Esophagus muscularis mucosa (tissue), 4 donors: Measurements from ENCODE around the gene SRP14. TPM values are rescaled to one million over a fixed set of nuclear protein-coding genes. Genes with fewer than 3 reads are reported as not detected.
"Not testable (repeated sequence)": the region's sequence is repeated elsewhere in the genome, so short reads cannot be mapped to it uniquely, and the experiment has no call there.

Source experiments
- DNase-seq: peaks from one replicate; pipeline ENCODE4 v3.0.0-alpha.2; 2017; ENCODE audit errors: extremely low spot score
- H3K27ac ChIP-seq, 4 donors: fragments of 200-600 bp; sonication (generic); replicated peaks in 1 of 4; 1 replicate in 3 of 4; 2 replicates in 1 of 4; pipeline ENCODE4 v1.5.1; 2016 to 2019; ENCODE audit warnings: mild to moderate bottlenecking in 1 of 4
- H3K27me3 ChIP-seq, 4 donors: fragments of 200-600 bp; sonication (generic); one replicate each; pipeline versions ENCODE4 v1.5.1 to v1.6.0; 2016 to 2019
- H3K36me3 ChIP-seq, 4 donors: fragments of 200-600 bp; sonication (generic); one replicate each; pipeline ENCODE4 v1.5.1; 2016 to 2019
- H3K4me1 ChIP-seq, 4 donors: fragments of 200-600 bp; sonication (generic); one replicate each; pipeline ENCODE4 v1.5.1; 2016 to 2019
- H3K4me3 ChIP-seq, 4 donors: fragments of 200-600 bp; sonication (generic); 1 replicate in 2 of 4; 2 replicates in 2 of 4; pipeline ENCODE4 v1.5.1; 2016 to 2019; ENCODE audit warnings: mild to moderate bottlenecking in 4 of 4, moderate library complexity in 1 of 4
- H3K9me3 ChIP-seq, 4 donors: fragments of 200-600 bp; sonication (generic); 1 replicate in 3 of 4; 2 replicates in 1 of 4; pipeline ENCODE4 v1.5.1; 2016 to 2019
- EP300 ChIP-seq: sonication (generic); formaldehyde crosslinking; IDR thresholded peaks from one replicate; pipeline ENCODE4 v1.6.1; 2017; ENCODE audit warnings: antibody characterized with exemption
- POLR2A ChIP-seq: fragments of 450-650 bp; IDR thresholded peaks from one replicate; pipeline ENCODE4 v1.6.1; 2017; ENCODE audit warnings: antibody characterized with exemption, moderate library complexity, mild to moderate bottlenecking, low read depth
- POLR2AphosphoS5 ChIP-seq, 2 donors: sonication (generic); formaldehyde crosslinking; IDR thresholded peaks; one replicate each; pipeline ENCODE4 v1.6.1; 2017; ENCODE audit warnings: antibody characterized with exemption in 2 of 2
- WGBS: methylation state at CpG from one replicate; pipeline ENCODE4 v1.1.5; 2018; 5-methylcytosine and 5-hydroxymethylcytosine counted together
- intact Hi-C: fragments of 100-400 bp; cut with DNase I; formaldehyde crosslinking; loops from one replicate; pipeline ENCODE4 v1.15.1; 2023
- total RNA-seq, 4 donors: library from RNA; depleted of rRNA; stranded (reverse); fragments of >200 nt; gene quantifications; one replicate each; pipeline versions ENCODE4 v1.1.0 to v1.2.1, GENCODE V29; 2016
- TF ChIP-seq, protein P1 (sequence below), 3 experiments: fragments of 200-600 bp in 2 of 3; fragments of 450-650 bp in 1 of 3; sonication (generic) in 2 of 3; IDR thresholded peaks; one replicate each; pipeline ENCODE4 v1.5.1; 2017 to 2019; ENCODE audit warnings: antibody characterized with exemption in 3 of 3, mild to moderate bottlenecking in 2 of 3, moderate library complexity in 1 of 3

The SRP14 gene
- total RNA-seq, 4 donors from 2014 or later: 262 to 412 (median 301) TPM

DNA sequence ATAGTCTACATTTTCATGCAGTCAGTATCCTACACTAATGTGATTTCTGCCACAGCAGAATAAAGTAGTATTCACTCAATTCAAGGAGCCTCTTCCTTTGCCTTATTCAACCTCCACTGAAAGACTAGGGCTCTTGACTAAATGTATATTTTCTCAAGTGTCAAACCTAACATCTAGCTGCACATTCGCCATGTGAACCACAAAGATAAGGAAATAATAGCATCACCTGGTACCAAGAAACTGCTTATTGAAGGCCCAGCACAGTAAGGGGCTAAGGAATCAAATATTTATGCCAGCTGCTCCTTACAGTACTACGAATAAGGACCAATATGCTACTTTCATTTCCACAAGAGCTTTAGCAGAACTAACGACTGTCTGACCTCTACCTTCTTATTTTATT lies 1.3 kb downstream of the SRP14 start:
- no peak for TF ChIP-seq EP300
- peak overlapping the region; percentile 92 to 95 (median 94) for H3K27ac ChIP-seq
- DNase-seq: no peak
- H3K36me3 ChIP-seq: peaks cover 25 to 52% (median 43%) of the 10 kb centered on the region in 4 donors
- peaks cover 29 to 39% (median 32%) of the 10 kb centered on the region in 4 donors for H3K4me1 ChIP-seq
- H3K9me3 ChIP-seq: no peaks in the 10 kb centered on the region
- no peaks in the 10 kb centered on the region for H3K27me3 ChIP-seq
- H3K4me3 ChIP-seq: peak overlapping the region; percentile 78 to 82 (median 78)
- intact Hi-C loops: loop anchor here (2.0 kb wide), 1 partner anchor 69 kb away; no protein-coding TSS in a partner anchor
- WGBS: 31% methylated on average over 3 of the region's 3 CpGs

DNA sequence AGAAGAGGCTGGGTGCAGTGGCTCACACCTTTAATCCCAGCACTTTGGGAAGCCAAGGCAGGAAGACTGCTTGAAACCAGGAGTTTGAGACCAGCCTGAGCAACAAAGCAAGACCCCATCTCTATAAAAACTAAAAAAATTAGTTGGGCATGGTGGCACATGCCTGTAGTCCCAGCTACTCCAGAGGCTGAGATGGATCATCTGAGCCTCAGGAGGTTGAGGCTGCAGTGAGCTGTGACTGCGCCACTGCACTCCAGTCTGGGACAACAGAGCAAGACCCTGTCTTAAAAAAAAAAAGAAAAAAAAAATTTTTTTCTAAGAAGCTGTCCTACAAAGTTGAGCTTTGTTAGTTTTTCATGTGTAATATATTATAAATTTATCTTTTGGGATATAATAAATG lies 3.8 kb downstream of the SRP14 start:
- 88% methylated on average over 1 of the region's 1 CpG for WGBS
- H3K27me3 ChIP-seq, DNase-seq, H3K4me3 ChIP-seq, H3K27ac ChIP-seq, H3K9me3 ChIP-seq, intact Hi-C loops: not testable (repeated sequence)
- H3K36me3 ChIP-seq: peaks cover 35 to 75% (median 68%) of the 10 kb centered on the region in 4 donors
- H3K4me1 ChIP-seq: peaks cover 29 to 52% (median 34%) of the 10 kb centered on the region in 4 donors

DNA sequence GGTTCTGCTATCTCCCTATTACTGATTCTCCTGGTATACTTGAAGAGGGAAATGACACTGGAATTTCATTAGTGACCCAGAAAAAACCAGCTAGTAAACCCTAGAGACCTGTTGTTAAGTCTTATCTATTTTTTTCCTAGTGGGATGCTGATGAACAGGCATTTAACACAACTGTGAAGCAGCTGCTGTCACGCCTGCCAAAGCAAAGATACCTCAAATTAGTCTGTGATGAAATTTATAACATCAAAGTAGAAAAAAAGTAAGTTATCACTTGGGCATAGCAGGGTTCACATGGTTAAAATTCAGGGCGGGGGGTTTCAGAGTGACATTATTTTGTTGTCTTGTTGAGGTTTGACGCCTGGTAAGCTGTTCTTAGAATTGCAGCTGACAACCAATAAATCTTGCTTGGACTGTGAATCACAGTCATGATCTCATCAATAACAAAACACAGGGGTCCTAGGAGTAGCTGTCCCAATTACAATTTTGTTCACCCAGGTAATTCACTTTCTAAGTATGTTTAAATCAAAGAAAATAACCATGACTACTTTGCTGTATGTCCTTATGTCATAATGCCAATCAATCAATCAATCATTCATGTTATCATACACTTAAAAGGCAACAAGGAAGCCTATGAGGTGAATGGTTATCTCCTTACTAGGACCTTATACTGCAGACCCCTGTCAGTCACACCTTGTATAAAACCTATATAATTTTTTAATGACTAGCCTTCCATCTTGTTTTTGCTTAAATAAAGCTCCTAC lies 4.6 kb downstream of the SRP14 start:
- no peak overlapping the region for H3K27ac ChIP-seq
- H3K4me3 ChIP-seq: no peak overlapping the region
- H3K36me3 ChIP-seq: peaks cover 43 to 82% (median 75%) of the 10 kb centered on the region in 4 donors
- DNase-seq: no peak
- peaks cover 23 to 49% (median 28%) of the 10 kb centered on the region in 4 donors for H3K4me1 ChIP-seq
- no peaks in the 10 kb centered on the region for H3K9me3 ChIP-seq
- 66% methylated on average over 3 of the region's 3 CpGs for WGBS
- no peaks in the 10 kb centered on the region for H3K27me3 ChIP-seq
- TF ChIP-seq POLR2A: no peak
- TF ChIP-seq, protein P1, sequence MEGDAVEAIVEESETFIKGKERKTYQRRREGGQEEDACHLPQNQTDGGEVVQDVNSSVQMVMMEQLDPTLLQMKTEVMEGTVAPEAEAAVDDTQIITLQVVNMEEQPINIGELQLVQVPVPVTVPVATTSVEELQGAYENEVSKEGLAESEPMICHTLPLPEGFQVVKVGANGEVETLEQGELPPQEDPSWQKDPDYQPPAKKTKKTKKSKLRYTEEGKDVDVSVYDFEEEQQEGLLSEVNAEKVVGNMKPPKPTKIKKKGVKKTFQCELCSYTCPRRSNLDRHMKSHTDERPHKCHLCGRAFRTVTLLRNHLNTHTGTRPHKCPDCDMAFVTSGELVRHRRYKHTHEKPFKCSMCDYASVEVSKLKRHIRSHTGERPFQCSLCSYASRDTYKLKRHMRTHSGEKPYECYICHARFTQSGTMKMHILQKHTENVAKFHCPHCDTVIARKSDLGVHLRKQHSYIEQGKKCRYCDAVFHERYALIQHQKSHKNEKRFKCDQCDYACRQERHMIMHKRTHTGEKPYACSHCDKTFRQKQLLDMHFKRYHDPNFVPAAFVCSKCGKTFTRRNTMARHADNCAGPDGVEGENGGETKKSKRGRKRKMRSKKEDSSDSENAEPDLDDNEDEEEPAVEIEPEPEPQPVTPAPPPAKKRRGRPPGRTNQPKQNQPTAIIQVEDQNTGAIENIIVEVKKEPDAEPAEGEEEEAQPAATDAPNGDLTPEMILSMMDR (IDR thresholded peaks at IDR 0.05): no peak
- TF ChIP-seq EP300: no peak
- no peak for TF ChIP-seq POLR2AphosphoS5 (IDR thresholded peaks at IDR 0.05)
- intact Hi-C loops: no loop called here

DNA sequence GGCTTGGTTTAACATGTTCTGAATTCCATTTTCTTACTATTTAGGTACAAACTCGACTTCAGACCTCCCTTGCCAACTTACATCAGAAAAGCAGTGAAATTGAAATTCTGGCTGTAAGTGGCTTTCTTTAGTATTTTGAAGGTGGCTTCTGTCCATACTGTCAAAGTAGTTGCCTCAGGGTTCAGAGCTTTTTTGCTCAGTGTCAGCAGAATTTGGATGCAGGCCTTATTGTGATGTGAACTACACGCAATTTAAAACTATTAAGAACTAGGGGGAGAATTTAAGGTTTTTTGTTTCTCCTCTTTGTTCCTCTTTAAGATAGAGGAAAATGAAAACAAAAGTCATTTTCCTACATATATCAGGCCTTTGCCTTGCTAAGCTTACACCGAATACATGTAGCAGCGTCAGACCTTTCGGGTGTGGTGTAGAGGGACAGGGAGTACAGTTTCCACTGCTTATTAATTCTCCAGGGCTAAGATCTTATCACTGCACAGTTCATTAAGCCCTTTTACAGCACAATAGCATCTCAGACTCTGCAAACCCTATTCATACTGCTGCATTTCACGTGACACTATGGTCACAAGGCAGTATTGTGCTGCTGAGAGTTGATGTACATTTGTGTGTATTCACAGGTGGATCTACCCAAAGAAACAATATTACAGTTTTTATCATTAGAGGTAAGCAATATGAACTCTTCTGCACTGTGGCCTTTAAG lies 6.7 kb downstream of the SRP14 start:
- 85% methylated on average over 6 of the region's 6 CpGs for WGBS
- H3K27me3 ChIP-seq: no peaks in the 10 kb centered on the region
- intact Hi-C loops: no loop called here

DNA sequence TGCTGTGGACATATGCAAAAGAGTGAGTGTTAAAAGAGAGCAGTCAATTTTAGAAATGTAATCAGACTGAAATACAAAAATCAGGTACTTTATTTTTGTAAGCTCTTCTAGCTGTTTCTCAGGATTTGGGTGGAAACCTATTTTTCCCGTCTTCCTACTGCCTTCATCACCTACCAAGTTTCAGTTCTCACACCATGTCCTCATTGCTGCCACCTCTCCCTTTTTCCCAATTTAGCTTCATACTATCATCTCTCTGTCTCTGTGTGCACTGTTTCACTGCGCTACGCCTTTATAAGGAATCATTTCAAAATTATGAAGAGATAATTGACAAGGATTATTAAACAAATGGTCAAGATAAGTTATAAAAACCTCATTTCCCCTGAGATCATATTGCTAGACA lies 7.7 kb downstream of the SRP14 start:
- Histone ChIP-seq H3K27me3 (no peaks in the 10 kb centered on the region), H3K27ac (peak overlapping the region in 3 of 4 donors; percentile 5 to 25 (median 10)), H3K4me1 (peaks cover 5 to 38% (median 8%) of the 10 kb centered on the region in 4 donors), H3K36me3 (peaks cover 56 to 100% (median 88%) of the 10 kb centered on the region in 4 donors), H3K9me3 (no peaks in the 10 kb centered on the region), H3K4me3 (no peak overlapping the region)
- no peak for TF ChIP-seq EP300
- no peak for TF ChIP-seq POLR2A
- 84% methylated on average over 3 of the region's 3 CpGs for WGBS
- intact Hi-C loops: no loop called here
- DNase-seq: no peak

More for the DNA sequence above, 6.7 kb downstream of the SRP14 start:
- no peaks in the 10 kb centered on the region for H3K9me3 ChIP-seq
- H3K4me3 ChIP-seq: no peak overlapping the region
- DNase-seq: no peak
- H3K4me1 ChIP-seq: peaks cover 13 to 41% (median 17%) of the 10 kb centered on the region in 4 donors
- H3K36me3 ChIP-seq: peaks cover 56 to 100% (median 87%) of the 10 kb centered on the region in 4 donors
- TF ChIP-seq POLR2A (no peak), POLR2AphosphoS5 (IDR thresholded peaks at IDR 0.05) (peak; percentile 25 to 48), EP300 (no peak)
- peak overlapping the region; percentile 5 to 46 (median 18) for H3K27ac ChIP-seq

DNA sequence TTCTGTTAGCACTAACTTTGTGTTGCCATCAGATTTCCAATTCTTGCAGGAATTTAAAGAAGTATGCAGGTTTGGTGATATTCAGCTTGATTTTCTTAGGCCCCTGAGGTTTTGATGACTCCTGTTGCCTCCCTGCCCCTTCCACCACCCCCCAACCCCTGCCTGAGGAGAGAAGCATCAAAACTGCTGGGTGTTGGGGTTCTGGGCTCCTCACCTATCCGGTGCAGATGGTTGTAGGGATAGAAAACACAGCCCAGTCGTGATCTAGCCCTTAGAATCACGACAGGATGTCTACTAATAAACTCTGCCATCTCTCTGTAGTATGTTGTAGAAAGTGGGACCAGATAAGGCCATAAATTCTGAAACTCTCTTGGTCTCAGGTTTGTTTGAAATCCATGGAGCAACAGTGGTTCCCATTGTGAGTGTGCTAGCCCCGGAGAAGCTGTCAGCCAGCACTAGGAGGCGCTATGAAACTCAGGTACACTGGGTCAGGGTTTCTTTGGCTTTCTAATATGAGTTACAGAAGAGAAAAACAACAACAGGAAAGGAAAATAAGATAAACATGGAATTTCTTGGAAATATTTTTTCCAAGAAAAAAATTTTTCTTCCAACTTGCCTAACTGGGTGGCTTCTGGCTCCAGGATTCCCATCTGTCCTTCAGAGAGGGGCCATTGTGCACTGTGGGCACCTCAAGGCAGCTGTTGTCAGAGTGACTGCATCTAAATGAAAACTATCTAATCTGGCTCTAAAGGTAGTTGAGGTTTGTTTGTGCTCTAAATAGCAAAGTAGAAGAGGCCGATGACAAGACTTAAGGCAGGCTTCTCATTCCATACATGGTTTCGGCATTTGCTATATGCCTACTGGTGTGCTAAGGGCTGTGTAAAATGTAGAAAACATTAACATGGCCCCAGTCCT lies 8.7 kb downstream of the SRP14 start:
- Histone ChIP-seq H3K4me3 (no peak overlapping the region), H3K36me3 (peaks cover 56 to 100% (median 87%) of the 10 kb centered on the region in 4 donors), H3K9me3 (no peaks in the 10 kb centered on the region), H3K27ac (peak overlapping the region; percentile 25 to 39 (median 28)), H3K27me3 (no peaks in the 10 kb centered on the region), H3K4me1 (peaks cover 4 to 38% (median 6%) of the 10 kb centered on the region in 4 donors)
- no peak for DNase-seq
- intact Hi-C loops: no loop called here
- 72% methylated on average over 6 of the region's 7 CpGs for WGBS
- TF ChIP-seq POLR2AphosphoS5 (IDR thresholded peaks at IDR 0.05): no peak
- TF ChIP-seq, protein P1 (IDR thresholded peaks at IDR 0.05): peak in 1 of 3 experiments; percentile 47
